Stimulated activated memory B cell treated with anti-CD40 and anti-IgM and Interleukin-4, amounts not matched to agents 10 μg/mL and 1 μg/mL and 100 μg/mL, for 72 hours (primary cell): ENCODE measurements around the gene RNF31.
A peak's percentile ranks its signal among the peaks of the same experiment; 100 is the strongest.

Source experiments
- ATAC-seq: fragments of 150-1000 bp; cut with Tn5 transposase; 2 replicates; pipeline ENCODE4 v1.10.0; 2021
- H3K27ac Mint-ChIP-seq: one replicate; pipeline ENCODE4 v1.8.0; 2022; ENCODE audit warnings: mild to moderate bottlenecking, mixed read lengths
- H3K27me3 Mint-ChIP-seq: one replicate; pipeline ENCODE4 v1.8.0; 2022; ENCODE audit warnings: mixed read lengths
- H3K36me3 Mint-ChIP-seq: one replicate; pipeline ENCODE4 v1.8.0; 2022; ENCODE audit warnings: mixed read lengths
- H3K4me1 Mint-ChIP-seq: one replicate; pipeline ENCODE4 v1.8.0; 2022; ENCODE audit warnings: mixed read lengths
- H3K4me3 Mint-ChIP-seq: one replicate; pipeline ENCODE4 v1.8.0; 2022; ENCODE audit warnings: mild to moderate bottlenecking, moderate library complexity, mixed read lengths
- H3K9me3 Mint-ChIP-seq: one replicate; pipeline ENCODE4 v1.8.0; 2022; ENCODE audit warnings: mixed read lengths

RNF31 gene

GRCh38 chr14:24157331-24157730, 10.0 kb downstream of the RNF31 start:
- Mint-ChIP-seq H3K36me3 (peaks cover 59% of the 10 kb centered on the region), H3K4me1 (peaks cover 22% of the 10 kb centered on the region), H3K27ac (no peak overlapping the region), H3K4me3 (no peak overlapping the region), H3K27me3 (no peaks in the 10 kb centered on the region), H3K9me3 (no peaks in the 10 kb centered on the region)
- no peak for ATAC-seq

GRCh38 chr14:24159777-24160498, 12.6 kb downstream of the RNF31 start:
- Mint-ChIP-seq H3K27me3 (no peaks in the 10 kb centered on the region), H3K27ac (peak overlapping the region; percentile 90), H3K4me3 (no peak overlapping the region), H3K36me3 (peaks cover 81% of the 10 kb centered on the region), H3K4me1 (peaks cover 46% of the 10 kb centered on the region), H3K9me3 (no peaks in the 10 kb centered on the region)
- ATAC-seq: no peak

GRCh38 chr14:24160499-24160849, 13.2 kb downstream of the RNF31 start:
- Mint-ChIP-seq H3K27ac (peak overlapping the region; percentile 90), H3K4me1 (peaks cover 52% of the 10 kb centered on the region), H3K36me3 (peaks cover 81% of the 10 kb centered on the region), H3K9me3 (no peaks in the 10 kb centered on the region), H3K4me3 (no peak overlapping the region), H3K27me3 (no peaks in the 10 kb centered on the region)
- no peak for ATAC-seq

GRCh38 chr14:24160850-24161804, 13.8 kb downstream of the RNF31 start, which contains the start of gene IRF9:
Gene IRF9, plus strand, starts transcription at chr14:24161265. Its CDS starts 880 bp downstream, at chr14:24162145.
- Mint-ChIP-seq H3K27ac (peak within 1 kb of the TSS; percentile 90), H3K4me1 (peaks cover 57% of the 10 kb centered on the region), H3K36me3 (peaks cover 81% of the 10 kb centered on the region), H3K9me3 (no peaks in the 10 kb centered on the region), H3K4me3 (peak within 1 kb of the TSS; percentile 93), H3K27me3 (no peaks in the 10 kb centered on the region)
- peak; percentile 97 for ATAC-seq

- Mint-ChIP-seq H3K9me3 (no peaks in the 10 kb centered on the region), H3K27ac (peak overlapping the region; percentile 90), H3K36me3 (peaks cover 84% of the 10 kb centered on the region), H3K4me1 (peaks cover 57% of the 10 kb centered on the region), H3K27me3 (no peaks in the 10 kb centered on the region), H3K4me3 (peak overlapping the region; percentile 93)
- no peak for ATAC-seq
These were observed 14.8 kb downstream of the RNF31 start for GRCh38 chr14:24162093-24162492.

GRCh38 chr14:24164518-24164991, 17.3 kb downstream of the RNF31 start:
- Mint-ChIP-seq H3K9me3 (no peaks in the 10 kb centered on the region), H3K27ac (peak overlapping the region; percentile 24), H3K4me3 (no peak overlapping the region), H3K27me3 (no peaks in the 10 kb centered on the region), H3K36me3 (peaks cover 84% of the 10 kb centered on the region), H3K4me1 (peaks cover 57% of the 10 kb centered on the region)
- no peak for ATAC-seq

- H3K4me3 Mint-ChIP-seq: no peak overlapping the region
- peak overlapping the region; percentile 36 for H3K27ac Mint-ChIP-seq
- H3K4me1 Mint-ChIP-seq: peaks cover 45% of the 10 kb centered on the region
- no peaks in the 10 kb centered on the region for H3K9me3 Mint-ChIP-seq
- H3K27me3 Mint-ChIP-seq: no peaks in the 10 kb centered on the region
- H3K36me3 Mint-ChIP-seq: peaks cover 83% of the 10 kb centered on the region
- no peak for ATAC-seq
These were observed 18.5 kb downstream of the RNF31 start for GRCh38 chr14:24165785-24166184.

- Mint-ChIP-seq H3K4me1 (peaks cover 46% of the 10 kb centered on the region), H3K4me3 (no peak overlapping the region), H3K27me3 (no peaks in the 10 kb centered on the region), H3K27ac (no peak overlapping the region), H3K9me3 (no peaks in the 10 kb centered on the region), H3K36me3 (peaks cover 71% of the 10 kb centered on the region)
- no peak for ATAC-seq
These were observed 20.3 kb downstream of the RNF31 start for GRCh38 chr14:24167469-24168114.

- no peaks in the 10 kb centered on the region for H3K27me3 Mint-ChIP-seq
- no peaks in the 10 kb centered on the region for H3K9me3 Mint-ChIP-seq
- H3K4me3 Mint-ChIP-seq: peak within 1 kb of the TSS; percentile 90
- ATAC-seq: peak; percentile 93
- peak within 1 kb of the TSS; percentile 91 for H3K27ac Mint-ChIP-seq
- H3K4me1 Mint-ChIP-seq: peaks cover 14% of the 10 kb centered on the region
- H3K36me3 Mint-ChIP-seq: peaks cover 42% of the 10 kb centered on the region
These were observed 24.3 kb downstream of the RNF31 start, which contains the start of gene REC8 for GRCh38 chr14:24171422-24172260. Gene REC8, plus strand, starts transcription at chr14:24172080. Its CDS starts 473 bp downstream, at chr14:24172553.

- no peak for ATAC-seq
- Mint-ChIP-seq H3K4me3 (peak overlapping the region; percentile 90), H3K9me3 (no peaks in the 10 kb centered on the region), H3K36me3 (peaks cover 40% of the 10 kb centered on the region), H3K27ac (peak overlapping the region; percentile 91), H3K4me1 (peaks cover 14% of the 10 kb centered on the region), H3K27me3 (no peaks in the 10 kb centered on the region)
These were observed 25.1 kb downstream of the RNF31 start for GRCh38 chr14:24172261-24172860.

- Mint-ChIP-seq H3K27ac (peak overlapping the region; percentile 91), H3K4me3 (peak overlapping the region; percentile 55), H3K36me3 (peaks cover 40% of the 10 kb centered on the region)
These were observed 25.6 kb downstream of the RNF31 start for GRCh38 chr14:24172871-24173281.

GRCh38 chr14:24176599-24176998, 29.3 kb downstream of the RNF31 start:
- H3K4me3 Mint-ChIP-seq: no peak overlapping the region
- no peaks in the 10 kb centered on the region for H3K27me3 Mint-ChIP-seq
- peaks cover 24% of the 10 kb centered on the region for H3K4me1 Mint-ChIP-seq
- H3K9me3 Mint-ChIP-seq: no peaks in the 10 kb centered on the region
- ATAC-seq: no peak
- H3K27ac Mint-ChIP-seq: no peak overlapping the region
- peaks cover 50% of the 10 kb centered on the region for H3K36me3 Mint-ChIP-seq

More at GRCh38 chr14:24172871-24173281, 25.6 kb downstream of the RNF31 start:
- no peak for ATAC-seq
- peaks cover 14% of the 10 kb centered on the region for H3K4me1 Mint-ChIP-seq
- H3K9me3 Mint-ChIP-seq: no peaks in the 10 kb centered on the region
- H3K27me3 Mint-ChIP-seq: no peaks in the 10 kb centered on the region

GRCh38 chr14:24177041-24177825, 29.9 kb downstream of the RNF31 start:
- Mint-ChIP-seq H3K27me3 (no peaks in the 10 kb centered on the region), H3K4me1 (peaks cover 17% of the 10 kb centered on the region), H3K4me3 (no peak overlapping the region), H3K27ac (no peak overlapping the region), H3K9me3 (no peaks in the 10 kb centered on the region), H3K36me3 (peaks cover 55% of the 10 kb centered on the region)
- ATAC-seq: no peak
